Stimulated activated memory B cell treated with anti-CD40 and anti-IgM and Interleukin-4, amounts not matched to agents 10 μg/mL and 1 μg/mL and 100 μg/mL, for 72 hours (primary cell): Measurements from ENCODE around the gene MUC15.

Experiments used
- ATAC-seq: fragments of 150-1000 bp; cut with Tn5 transposase; 2 replicates; pipeline ENCODE4 v1.10.0; 2021
- H3K27ac Mint-ChIP-seq: one replicate; pipeline ENCODE4 v1.8.0; 2022; ENCODE audit warnings: mild to moderate bottlenecking, mixed read lengths
- H3K27me3 Mint-ChIP-seq: one replicate; pipeline ENCODE4 v1.8.0; 2022; ENCODE audit warnings: mixed read lengths
- H3K36me3 Mint-ChIP-seq: one replicate; pipeline ENCODE4 v1.8.0; 2022; ENCODE audit warnings: mixed read lengths
- H3K4me1 Mint-ChIP-seq: one replicate; pipeline ENCODE4 v1.8.0; 2022; ENCODE audit warnings: mixed read lengths
- H3K4me3 Mint-ChIP-seq: one replicate; pipeline ENCODE4 v1.8.0; 2022; ENCODE audit warnings: mild to moderate bottlenecking, moderate library complexity, mixed read lengths
- H3K9me3 Mint-ChIP-seq: one replicate; pipeline ENCODE4 v1.8.0; 2022; ENCODE audit warnings: mixed read lengths

The MUC15 gene

DNA sequence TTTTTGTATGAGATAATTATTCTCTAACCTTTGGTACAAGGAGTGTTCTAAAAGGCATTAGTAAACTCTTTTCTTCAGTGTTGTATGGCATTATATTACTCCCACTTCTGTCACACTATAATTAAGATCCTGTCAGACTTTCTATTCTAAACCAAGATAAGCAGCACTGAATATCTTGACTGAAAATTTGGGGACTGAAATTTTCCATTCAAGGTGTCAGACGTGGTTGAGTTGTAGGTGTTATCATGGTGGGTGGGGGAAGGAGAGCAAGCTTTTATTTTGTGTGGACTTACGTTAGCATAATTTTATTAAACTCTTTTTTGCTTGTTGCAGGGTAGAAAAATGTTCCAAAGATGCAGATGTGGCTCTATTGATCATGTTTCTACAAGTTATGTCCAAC lies 22.9 kb downstream of the MUC15 start:
- no peak overlapping the region for H3K27ac Mint-ChIP-seq
- H3K36me3 Mint-ChIP-seq, result no peaks in the 10 kb centered on the region
- ATAC-seq, result no peak
- no peaks in the 10 kb centered on the region for H3K27me3 Mint-ChIP-seq
- H3K4me1 Mint-ChIP-seq, result no peaks in the 10 kb centered on the region
- H3K9me3 Mint-ChIP-seq, result peaks cover 2% of the 10 kb centered on the region
- H3K4me3 Mint-ChIP-seq, result no peak overlapping the region

DNA sequence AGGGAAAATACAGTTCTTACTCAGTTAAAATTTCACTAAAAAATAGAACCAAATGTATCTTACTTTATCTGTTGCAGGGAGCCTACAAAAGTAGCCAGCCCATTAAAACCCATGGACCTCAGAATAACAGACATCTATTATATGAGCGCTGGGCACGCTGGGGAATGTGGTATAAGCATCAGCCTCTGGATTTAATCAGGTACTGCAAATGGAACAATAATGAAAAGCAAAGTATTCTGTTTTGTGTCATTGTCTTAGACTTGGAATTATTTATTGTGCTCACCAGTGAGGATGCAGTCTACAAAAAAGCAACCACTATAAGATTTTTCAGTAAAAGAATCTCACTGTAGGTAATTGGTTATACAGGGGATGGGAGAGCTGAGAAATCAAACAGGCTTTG lies 30.2 kb downstream of the MUC15 start:
- no peak for ATAC-seq
- Mint-ChIP-seq H3K4me1 (no peaks in the 10 kb centered on the region), H3K4me3 (no peak overlapping the region), H3K27ac (no peak overlapping the region), H3K27me3 (no peaks in the 10 kb centered on the region), H3K9me3 (peaks cover 6% of the 10 kb centered on the region), H3K36me3 (no peaks in the 10 kb centered on the region)

DNA sequence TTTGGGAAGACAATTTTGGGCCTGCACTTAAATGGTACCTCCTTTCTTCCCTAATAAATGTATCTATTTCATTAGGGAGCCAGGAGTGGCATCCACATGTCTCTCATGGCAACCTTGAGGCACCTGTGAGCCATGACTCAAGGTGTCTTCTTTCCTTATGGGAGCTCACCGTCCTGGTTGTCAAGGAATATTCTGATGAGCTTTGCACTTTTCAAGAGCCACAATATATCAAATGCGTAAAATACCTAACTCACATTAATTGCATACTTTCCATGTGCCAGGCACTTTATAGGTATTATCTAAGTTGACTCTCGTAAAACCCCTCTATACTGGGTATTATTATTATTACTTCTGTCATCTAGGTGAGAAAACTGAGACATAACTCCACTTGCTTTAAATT lies 32.5 kb downstream of the MUC15 start:
- H3K9me3 Mint-ChIP-seq, result peaks cover 6% of the 10 kb centered on the region
- no peaks in the 10 kb centered on the region for H3K27me3 Mint-ChIP-seq
- no peak for ATAC-seq
- H3K27ac Mint-ChIP-seq, result no peak overlapping the region
- no peaks in the 10 kb centered on the region for H3K4me1 Mint-ChIP-seq
- H3K4me3 Mint-ChIP-seq, result no peak overlapping the region
- no peaks in the 10 kb centered on the region for H3K36me3 Mint-ChIP-seq

DNA sequence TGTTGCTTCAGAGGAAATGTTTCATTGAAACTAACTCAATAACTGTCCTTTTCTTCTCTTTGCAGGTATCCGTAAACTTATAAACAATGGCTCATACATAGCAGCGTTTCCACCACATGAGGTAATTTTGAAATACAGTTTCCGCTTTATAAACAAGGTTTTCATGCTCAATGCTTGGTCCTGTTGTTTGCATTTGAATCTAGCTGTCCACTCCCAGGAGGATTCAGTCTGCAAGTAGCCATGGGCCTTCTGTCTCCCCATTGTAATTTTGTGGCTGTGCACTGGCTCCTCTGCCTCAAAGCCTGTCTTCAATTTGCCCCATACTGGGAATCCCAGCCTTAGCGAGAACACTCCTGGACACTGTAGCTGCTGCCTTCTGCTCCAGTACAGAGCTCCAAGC lies 34.7 kb downstream of the MUC15 start:
- Mint-ChIP-seq H3K27ac (no peak overlapping the region), H3K27me3 (no peaks in the 10 kb centered on the region), H3K4me3 (no peak overlapping the region), H3K9me3 (peaks cover 3% of the 10 kb centered on the region), H3K36me3 (no peaks in the 10 kb centered on the region), H3K4me1 (no peaks in the 10 kb centered on the region)
- no peak for ATAC-seq

DNA sequence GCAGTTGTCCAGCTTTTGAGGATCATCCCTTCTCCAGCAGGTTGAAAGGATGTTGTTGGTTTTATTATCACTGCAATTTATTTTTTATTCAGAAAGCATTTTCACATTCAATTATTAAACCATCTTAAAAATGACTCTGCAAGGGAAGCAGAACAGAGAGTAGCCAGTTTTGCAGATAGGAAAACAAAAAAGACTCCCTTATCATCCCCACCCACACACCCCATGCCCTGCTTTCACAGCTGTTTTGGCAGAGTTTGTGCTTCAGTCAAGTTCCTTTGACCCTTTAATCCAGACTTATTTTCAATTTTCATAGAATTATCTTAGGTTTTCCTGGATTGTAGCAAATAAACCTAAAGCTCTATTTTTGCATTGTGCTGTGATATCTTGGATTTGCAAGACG lies 44.4 kb downstream of the MUC15 start:
- Mint-ChIP-seq H3K27ac (no peak overlapping the region), H3K36me3 (no peaks in the 10 kb centered on the region), H3K9me3 (no peaks in the 10 kb centered on the region), H3K4me3 (no peak overlapping the region), H3K27me3 (no peaks in the 10 kb centered on the region), H3K4me1 (no peaks in the 10 kb centered on the region)
- ATAC-seq, result no peak

DNA sequence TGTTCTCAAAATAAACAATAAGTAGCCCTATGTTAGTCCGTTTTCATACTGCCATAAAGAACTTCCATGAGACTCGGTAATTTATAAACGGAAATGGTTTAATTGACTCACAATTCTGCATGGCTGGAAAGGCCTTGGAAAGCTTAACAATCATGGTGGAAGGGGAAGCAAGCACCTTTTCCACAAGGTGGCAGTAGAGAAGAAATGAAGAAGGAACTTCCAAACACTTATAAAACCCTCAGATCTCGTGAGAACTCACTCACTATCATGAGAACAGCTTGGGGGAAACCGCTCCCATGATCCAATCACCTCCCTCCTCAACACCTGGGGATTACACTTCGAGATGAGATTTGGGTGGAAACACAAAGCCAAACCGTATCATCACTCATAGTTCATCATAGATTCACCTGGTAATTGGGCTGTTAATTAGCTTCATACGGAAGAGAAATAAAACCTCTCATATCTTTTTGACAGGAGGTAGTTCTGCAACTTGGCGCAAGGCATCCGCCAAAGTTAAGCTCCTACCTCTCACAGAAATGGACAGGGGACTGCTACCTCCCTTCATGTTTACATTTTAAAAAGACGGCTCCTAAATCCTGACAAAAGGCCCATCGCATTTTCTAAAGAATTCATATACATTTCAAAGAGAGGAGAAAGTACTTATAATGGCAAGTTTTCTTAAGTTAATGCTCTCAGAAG lies 49.0 kb downstream of the MUC15 start:
- Mint-ChIP-seq H3K4me3 (no peak overlapping the region), H3K36me3 (no peaks in the 10 kb centered on the region), H3K27ac (no peak overlapping the region), H3K9me3 (no peaks in the 10 kb centered on the region), H3K27me3 (no peaks in the 10 kb centered on the region), H3K4me1 (no peaks in the 10 kb centered on the region)
- no peak for ATAC-seq

DNA sequence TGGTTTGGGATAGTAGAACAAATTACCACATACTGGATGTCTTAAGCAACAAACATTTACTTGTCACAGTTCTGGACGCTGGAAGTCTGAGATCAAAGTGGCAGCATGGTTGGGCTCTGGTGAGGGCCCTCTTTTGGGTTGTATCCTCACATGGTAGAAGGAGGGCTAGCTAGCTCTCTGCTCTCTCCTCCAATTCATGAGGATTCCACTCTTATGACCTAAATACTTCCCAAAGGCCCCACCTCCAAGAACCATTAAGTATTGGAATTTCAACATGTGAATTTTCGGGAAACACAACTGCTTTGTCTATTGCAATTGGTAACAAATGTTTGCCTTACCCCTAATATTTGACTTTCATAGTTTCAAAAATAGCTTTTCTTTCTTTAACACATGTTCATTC lies 52.6 kb downstream of the MUC15 start:
- no peak overlapping the region for H3K27ac Mint-ChIP-seq
- ATAC-seq, result no peak
- no peaks in the 10 kb centered on the region for H3K36me3 Mint-ChIP-seq
- H3K27me3 Mint-ChIP-seq, result no peaks in the 10 kb centered on the region
- H3K4me3 Mint-ChIP-seq, result no peak overlapping the region
- no peaks in the 10 kb centered on the region for H3K9me3 Mint-ChIP-seq
- H3K4me1 Mint-ChIP-seq, result no peaks in the 10 kb centered on the region

DNA sequence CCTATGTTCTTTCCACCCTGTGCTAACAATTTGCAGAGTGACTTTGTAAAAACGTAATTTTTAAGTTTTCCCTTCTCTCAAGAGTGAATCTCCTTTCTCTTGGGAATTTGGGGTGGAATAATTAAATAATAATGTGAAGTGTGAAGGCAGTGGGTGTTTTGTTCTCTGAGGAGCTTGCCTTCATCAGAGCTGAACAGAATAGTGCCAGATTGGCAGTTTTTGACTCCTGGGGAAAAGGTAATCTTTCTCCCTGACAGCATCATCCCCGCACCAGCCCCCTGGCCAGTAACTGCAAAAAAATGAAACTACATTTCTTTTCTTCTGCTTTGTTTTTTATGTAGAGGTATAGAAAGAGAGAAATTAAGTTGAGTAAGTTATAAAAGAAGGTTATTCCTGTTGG lies 59.9 kb downstream of the MUC15 start:
- Mint-ChIP-seq H3K27ac (no peak overlapping the region), H3K9me3 (peaks cover 2% of the 10 kb centered on the region), H3K36me3 (no peaks in the 10 kb centered on the region), H3K4me1 (no peaks in the 10 kb centered on the region), H3K4me3 (no peak overlapping the region), H3K27me3 (no peaks in the 10 kb centered on the region)
- ATAC-seq, result no peak

DNA sequence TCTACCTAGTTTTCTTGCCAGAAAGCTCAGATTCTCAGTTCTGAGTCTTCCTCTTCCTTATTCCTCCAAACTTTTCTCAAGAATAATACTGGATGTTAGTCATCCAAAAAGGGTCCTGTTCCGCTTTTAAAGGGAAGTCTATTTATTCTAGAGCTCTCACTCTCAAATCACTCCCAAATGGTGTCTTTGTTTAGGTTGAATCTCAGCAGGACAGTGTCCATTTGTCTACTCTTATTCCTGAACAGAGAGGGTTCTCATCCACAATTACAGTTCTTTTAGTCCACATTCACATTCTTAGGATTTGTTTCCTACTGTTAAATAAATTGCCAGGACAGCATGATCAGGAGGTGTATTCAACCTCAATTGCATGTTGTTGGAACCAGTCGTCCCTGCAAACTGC lies 61.3 kb downstream of the MUC15 start:
- ATAC-seq, result no peak
- Mint-ChIP-seq H3K27me3 (no peaks in the 10 kb centered on the region), H3K4me1 (no peaks in the 10 kb centered on the region), H3K27ac (no peak overlapping the region), H3K9me3 (peaks cover 2% of the 10 kb centered on the region), H3K36me3 (no peaks in the 10 kb centered on the region), H3K4me3 (no peak overlapping the region)

DNA sequence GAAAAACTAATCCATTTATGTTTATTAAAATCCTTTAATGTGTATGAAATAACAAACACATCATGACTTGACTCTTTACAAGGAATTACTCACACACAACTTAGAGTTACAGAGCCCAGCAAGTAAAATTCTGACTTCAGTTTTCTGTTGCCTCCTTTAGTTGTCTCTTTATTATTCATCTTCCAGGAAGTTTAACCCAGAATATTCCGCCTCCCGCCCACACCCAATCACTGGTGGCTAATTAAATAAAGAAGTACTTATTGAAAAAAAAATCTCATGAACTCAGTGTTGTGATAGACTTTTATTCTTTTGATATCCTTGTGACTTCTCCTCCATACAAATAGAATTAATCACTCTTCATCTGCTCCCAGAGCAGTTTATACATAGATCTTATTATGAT lies 61.9 kb downstream of the MUC15 start:
- Mint-ChIP-seq H3K4me3 (no peak overlapping the region), H3K27me3 (no peaks in the 10 kb centered on the region), H3K9me3 (peaks cover 5% of the 10 kb centered on the region), H3K27ac (no peak overlapping the region), H3K4me1 (no peaks in the 10 kb centered on the region), H3K36me3 (no peaks in the 10 kb centered on the region)
- ATAC-seq, result no peak
